Left lung (tissue), 10 donors: ENCODE measurements around the gene CCDC187. TPM values are rescaled to one million over a fixed set of nuclear protein-coding genes. Genes with fewer than 3 reads are reported as not detected.

ENCODE experiments used
- ATAC-seq: fragments of 200-7000 bp; cut with Tn5 transposase; one replicate; pipeline ENCODE4 v1.9.1; 2020; ENCODE audit warnings: moderate library complexity
- DNase-seq, 4 donors: peaks; one replicate each; pipeline ENCODE4 v3.0.0-alpha.2; 2013 to 2020
- H3K27ac ChIP-seq, 2 donors: fragments of 200-600 bp; sonication (generic) in 1 of 2; one replicate each; pipeline versions ENCODE4 v1.5.0 to v1.8.0; 2020 to 2021
- H3K27me3 ChIP-seq, 2 donors: fragments of 200-600 bp; sonication (generic) in 1 of 2; one replicate each; pipeline versions ENCODE4 v1.5.0 to v1.8.0; 2020 to 2021
- H3K36me3 ChIP-seq, 2 donors: fragments of 200-600 bp; sonication (generic) in 1 of 2; one replicate each; pipeline versions ENCODE4 v1.5.0 to v1.8.0; 2020 to 2021
- H3K4me1 ChIP-seq, 2 donors: fragments of 200-600 bp; one replicate each; pipeline ENCODE4 v1.8.0; 2021
- H3K4me3 ChIP-seq, 2 donors: fragments of 200-600 bp; sonication (generic) in 1 of 2; one replicate each; pipeline versions ENCODE4 v1.5.0 to v1.8.0; 2020 to 2021; ENCODE audit warnings: mild to moderate bottlenecking in 1 of 2
- H3K9me3 ChIP-seq, 2 donors: fragments of 200-600 bp; sonication (generic) in 1 of 2; one replicate each; pipeline versions ENCODE4 v1.5.0 to v1.8.0; 2020 to 2021
- CTCF ChIP-seq, 2 donors: fragments of 200-600 bp; sonication (generic) in 1 of 2; IDR thresholded peaks; one replicate each; pipeline versions ENCODE4 v1.5.0 to v1.8.0; 2021; ENCODE audit warnings: antibody characterized with exemption in 2 of 2
- intact Hi-C, 2 donors: fragments of 100-400 bp; cut with DNase I; formaldehyde crosslinking; loops; one replicate each; pipeline versions ENCODE4 v1.11.2 to v1.14.2; 2022
- polyA plus RNA-seq, 6 donors: library from polyadenylated mRNA; unstranded; fragments of 120-200 nt; gene quantifications; one replicate each; pipeline ENCODE4 v1.2.1, GENCODE V29; 2013; ENCODE audit not compliant: insufficient read length in 6 of 6
- total RNA-seq, 2 donors: library from RNA; stranded (reverse); fragmentation: NEBNext Ultra II Directional; extraction: Animal tissue kit (Norgen Biotek cat#: 25700); gene quantifications; one replicate each; pipeline ENCODE4 v1.2.1, GENCODE V29; 2021
- donor health status: DM: no; HTN: yes; CAD: no.
- donor health status: DM: no; HTN: no; CAD: no.

The CCDC187 gene
- total and polyA plus RNA-seq, 8 donors: 0.47 to 3.0 (median 1.9) TPM

- DNase-seq (no peak), ATAC-seq (no peak)
- H3K4me1 ChIP-seq: peaks cover 10 to 14% of the 10 kb centered on the region in 2 donors
- H3K27ac ChIP-seq: no peak overlapping the region
- no peak overlapping the region for H3K4me3 ChIP-seq
- no peaks in the 10 kb centered on the region for H3K27me3 ChIP-seq
- intact Hi-C loops: no loop called here
- no peaks in the 10 kb centered on the region for H3K36me3 ChIP-seq
- no peak for TF ChIP-seq CTCF (IDR thresholded peaks at IDR 0.05)
- no peaks in the 10 kb centered on the region for H3K9me3 ChIP-seq
These were observed 45.7 kb upstream of the CCDC187 start for GRCh38 chr9:136349546-136349945.

- TF ChIP-seq CTCF (IDR thresholded peaks at IDR 0.05): no peak
- H3K36me3 ChIP-seq: no peaks in the 10 kb centered on the region
- H3K27me3 ChIP-seq: no peaks in the 10 kb centered on the region
- H3K4me3 ChIP-seq: no peak overlapping the region
- no peaks in the 10 kb centered on the region for H3K9me3 ChIP-seq
- no peak for ATAC-seq
- intact Hi-C loops: no loop called here
- no peak overlapping the region for H3K27ac ChIP-seq
- DNase-seq: no peak
- H3K4me1 ChIP-seq: peaks cover 10 to 14% of the 10 kb centered on the region in 2 donors
These were observed 44.8 kb upstream of the CCDC187 start for GRCh38 chr9:136348691-136349090.

- no peak overlapping the region for H3K27ac ChIP-seq
- H3K9me3 ChIP-seq: no peaks in the 10 kb centered on the region
- H3K27me3 ChIP-seq: no peaks in the 10 kb centered on the region
- H3K4me3 ChIP-seq: no peak overlapping the region
- no peak for DNase-seq
- H3K36me3 ChIP-seq: no peaks in the 10 kb centered on the region
- TF ChIP-seq CTCF (IDR thresholded peaks at IDR 0.05): no peak
- ATAC-seq: no peak
- peaks cover 15 to 20% of the 10 kb centered on the region in 2 donors for H3K4me1 ChIP-seq
- intact Hi-C loops: no loop called here
These were observed 43.8 kb upstream of the CCDC187 start for GRCh38 chr9:136347472-136348256.

- H3K4me3 ChIP-seq: no peak overlapping the region
- H3K9me3 ChIP-seq: no peaks in the 10 kb centered on the region
- no peak overlapping the region for H3K27ac ChIP-seq
- no peaks in the 10 kb centered on the region for H3K36me3 ChIP-seq
- no peak for TF ChIP-seq CTCF (IDR thresholded peaks at IDR 0.05)
- peaks cover 16 to 27% of the 10 kb centered on the region in 2 donors for H3K4me1 ChIP-seq
- DNase-seq (no peak), ATAC-seq (no peak)
- intact Hi-C loops: no loop called here
- H3K27me3 ChIP-seq: no peaks in the 10 kb centered on the region
These were observed 43.1 kb upstream of the CCDC187 start for GRCh38 chr9:136346927-136347465.

- no peak for TF ChIP-seq CTCF (IDR thresholded peaks at IDR 0.05)
- Histone ChIP-seq H3K4me1 (peaks cover 16 to 32% of the 10 kb centered on the region in 2 donors), H3K36me3 (peaks cover 0 to under 1% of the 10 kb centered on the region in 2 donors), H3K27ac (peak overlapping the region in 1 of 2 donors; percentile 29), H3K27me3 (no peaks in the 10 kb centered on the region), H3K9me3 (no peaks in the 10 kb centered on the region), H3K4me3 (peak overlapping the region in 1 of 2 donors; percentile 13)
- ATAC-seq (no peak), DNase-seq (no peak)
- intact Hi-C loops: no loop called here
These were observed 42.2 kb upstream of the CCDC187 start for GRCh38 chr9:136346157-136346481.
